H1 (cell line): ENCODE results near the gene MBP. TPM values are rescaled to one million over a fixed set of nuclear protein-coding genes. Genes with fewer than 3 reads are reported as not detected.

Source experiments
- BACH1 ChIP-seq: IDR thresholded peaks from 2 replicates; pipeline ENCODE4 v1.6.1; 2012; ENCODE audit warnings: low read length, improper control_type of control experiment
- BRCA1 ChIP-seq: IDR thresholded peaks from 2 replicates; pipeline ENCODE4 v1.6.1; 2012; ENCODE audit warnings: low read depth, low read length, improper control_type of control experiment
- CHD1 ChIP-seq: IDR thresholded peaks from 2 replicates; pipeline ENCODE4 v1.6.1; 2012; ENCODE audit warnings: low read depth, low read length, improper control_type of control experiment
- CHD2 ChIP-seq: IDR thresholded peaks from 2 replicates; pipeline ENCODE4 v1.6.1; 2012; ENCODE audit warnings: low read length, improper control_type of control experiment
- CHD7 ChIP-seq: fragments of 300-600 bp; sonication (generic); IDR thresholded peaks from 2 replicates; pipeline ENCODE4 v1.7.1; 2012; ENCODE audit warnings: low read length, moderate library complexity, mild to moderate bottlenecking, inconsistent platforms; ENCODE audit not compliant: insufficient replicate concordance
- CTBP2 ChIP-seq: IDR thresholded peaks from 2 replicates; pipeline ENCODE4 v1.7.0; 2011; ENCODE audit warnings: borderline replicate concordance, mild to moderate bottlenecking, moderate library complexity, mixed read lengths, low read length; ENCODE audit not compliant: insufficient read depth, insufficient read length
- GABPA ChIP-seq: IDR thresholded peaks from 2 replicates; pipeline ENCODE4 v1.6.1; 2011; ENCODE audit warnings: mild to moderate bottlenecking, low read length, moderate library complexity, borderline replicate concordance; ENCODE audit not compliant: insufficient read depth
- MAX ChIP-seq: IDR thresholded peaks from 2 replicates; pipeline ENCODE4 v1.6.1; 2012; ENCODE audit warnings: inconsistent platforms
- RNF2 ChIP-seq: fragments of 200-900, 300-1000 bp; sonication (generic); IDR thresholded peaks from 2 replicates; pipeline ENCODE4 v1.7.1; 2016; ENCODE audit warnings: borderline replicate concordance, low read depth, mild to moderate bottlenecking, antibody characterized with exemption, low read length; ENCODE audit not compliant: poor library complexity, severe bottlenecking; ENCODE audit errors: missing control alignments
- TEAD4 ChIP-seq: IDR thresholded peaks from 2 replicates; pipeline ENCODE4 v1.6.1; 2012; ENCODE audit warnings: low read depth, low read length, inconsistent platforms, mixed read lengths
- polyA plus RNA-seq, 7 experiments: library from polyadenylated mRNA; depleted of rRNA in 3 of 7; stranded (reverse) in 5 of 7; unstranded in 2 of 7; fragments of >200 nt in 5 of 7; fragments of 200-250 nt in 2 of 7; gene quantifications; 1 replicate in 5 of 7; 2 replicates in 1 of 7; 4 replicates in 1 of 7; pipeline versions ENCODE4 v1.2.1 to v1.2.3, GENCODE V29; 2011 to 2013; ENCODE audit warnings: missing spikeins in 2 of 7, mixed read lengths in 2 of 7
- total RNA-seq: library from RNA; stranded (reverse); fragmentation: NEBNext Ultra II Directional; extraction: Animal tissue kit (Norgen Biotek cat#: 25700); gene quantifications from 2 replicates; pipeline ENCODE4 v1.2.1, GENCODE V29; 2021

MBP gene
- total and polyA plus RNA-seq, 2 of the 8 experiments (the other 6 are each of a cell fraction or from before 2014, with no cell fraction given) = 7.7 to 19.2 TPM

GRCh38 chr18:77002496-77002895, 130.1 kb downstream of the MBP start (continued):
- TF ChIP-seq CHD7 (no peak), MAX (no peak), GABPA (no peak), TEAD4 (no peak), BACH1 (no peak), BRCA1 (no peak), CHD2 (no peak), RNF2 (no peak), CHD1 (no peak), CTBP2 (no peak)
